C4-2B (cell line): Measurements from ENCODE around the gene ZNF467.

ENCODE experiments used
- H3K27ac ChIP-seq: fragments of 450-650 bp; 2 replicates; pipeline ENCODE4 v1.5.1; 2017
- CTCF ChIP-seq: fragments of 450-650 bp; conservative IDR thresholded peaks from 2 replicates; pipeline ENCODE4 v1.5.1; 2017; ENCODE audit warnings: mild to moderate bottlenecking
- ZFX ChIP-seq: fragments of 450-650 bp; IDR thresholded peaks from 2 replicates; pipeline ENCODE4 v1.6.1; 2017

The ZNF467 gene

GRCh38 chr7:149804106-149804505, 30.7 kb upstream of the ZNF467 start:
- TF ChIP-seq CTCF (no peak), ZFX (no peak)
- no peak overlapping the region for H3K27ac ChIP-seq

- no peak overlapping the region for H3K27ac ChIP-seq
- no peak for TF ChIP-seq ZFX
- TF ChIP-seq CTCF: no peak
These were observed 30.2 kb upstream of the ZNF467 start for GRCh38 chr7:149803551-149804074.

DNA sequence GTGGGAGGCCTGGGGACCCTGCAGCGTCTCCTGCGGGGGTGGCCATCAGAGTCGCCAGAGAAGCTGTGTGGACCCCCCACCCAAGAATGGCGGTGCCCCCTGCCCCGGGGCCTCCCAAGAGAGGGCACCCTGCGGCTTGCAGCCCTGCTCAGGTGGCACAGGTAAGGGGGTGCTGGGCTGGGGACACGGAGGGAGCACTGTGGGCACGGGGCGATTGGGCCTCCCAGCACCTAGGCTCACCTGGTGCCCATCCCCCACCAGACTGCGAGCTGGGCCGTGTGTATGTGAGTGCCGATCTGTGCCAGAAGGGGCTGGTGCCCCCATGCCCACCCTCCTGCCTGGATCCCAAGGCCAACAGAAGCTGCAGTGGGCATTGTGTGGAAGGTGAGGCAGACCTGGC, 29.6 kb upstream of the ZNF467 start:
- no peak overlapping the region for H3K27ac ChIP-seq
- TF ChIP-seq CTCF (no peak), ZFX (no peak)

GRCh38 chr7:149801816-149802215, 28.4 kb upstream of the ZNF467 start:
- H3K27ac ChIP-seq: no peak overlapping the region
- TF ChIP-seq ZFX: peak; percentile 8; the same call in 1 of the 2 replicates
- TF ChIP-seq CTCF: no peak

DNA sequence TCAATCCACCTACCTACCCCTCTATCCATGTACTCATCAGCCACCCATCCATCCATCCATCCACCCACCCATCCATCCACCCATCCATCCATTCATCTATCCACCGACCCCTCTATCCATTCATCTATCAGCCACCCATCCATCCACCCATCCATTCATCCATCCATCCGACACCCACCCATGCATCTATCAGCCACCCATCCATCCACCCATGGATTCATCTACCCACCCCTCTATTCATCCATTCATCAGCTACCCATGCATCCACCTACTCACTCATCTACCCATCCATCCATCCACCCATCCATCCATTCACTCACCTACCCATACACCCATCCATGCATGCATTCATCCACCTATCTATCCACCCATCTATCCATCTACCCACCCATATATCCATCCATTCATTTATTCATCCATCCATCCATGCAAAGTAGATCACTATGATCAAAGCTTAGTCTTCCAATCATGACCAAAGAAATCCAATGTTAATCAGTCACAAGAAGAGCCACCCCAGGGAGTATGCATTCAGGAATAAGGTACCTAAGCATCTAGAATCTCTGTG, 27.7 kb upstream of the ZNF467 start:
- TF ChIP-seq ZFX (no peak), CTCF (no peak)
- no peak overlapping the region for H3K27ac ChIP-seq

- TF ChIP-seq ZFX (no peak), CTCF (no peak; the same call in 1 of the 2 replicates)
- no peak overlapping the region for H3K27ac ChIP-seq
These were observed 26.8 kb upstream of the ZNF467 start for GRCh38 chr7:149800169-149800555.

DNA sequence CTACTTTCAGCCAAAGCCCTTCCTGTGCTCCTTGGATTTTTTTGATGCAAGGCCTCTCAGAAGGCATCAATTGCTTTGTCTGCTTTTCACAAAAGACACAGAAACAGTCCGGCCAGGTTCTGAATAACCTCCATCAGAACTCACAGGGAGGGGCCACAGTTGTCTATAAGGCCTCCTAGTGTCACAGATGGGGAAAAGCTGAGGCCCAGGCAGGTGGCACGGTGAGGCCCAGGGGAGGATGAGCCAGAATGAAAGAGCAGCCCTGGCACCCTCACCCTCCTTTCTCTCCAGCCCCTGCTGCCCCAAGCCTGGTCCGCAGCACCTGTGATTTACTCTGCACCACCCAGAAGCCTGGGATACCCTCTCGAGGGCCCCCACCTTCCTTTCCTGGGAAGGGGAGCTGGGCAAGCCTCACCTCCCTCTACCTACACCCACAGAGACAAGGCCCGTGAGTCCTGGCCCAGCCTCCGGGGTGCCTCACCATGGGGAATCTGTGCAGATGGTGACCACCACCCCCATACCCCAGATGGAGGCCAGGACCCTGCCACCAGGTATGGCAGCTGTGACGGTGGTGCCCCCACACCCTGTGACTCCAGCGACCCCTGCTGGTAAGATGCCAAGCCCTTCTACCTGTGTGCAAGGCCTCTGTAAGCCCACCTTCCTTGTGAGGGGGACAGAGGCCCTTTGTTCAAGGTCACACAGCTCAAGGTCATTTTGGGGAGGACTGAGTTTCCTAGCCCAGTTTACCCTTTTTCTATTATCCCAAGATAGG, 26.2 kb upstream of the ZNF467 start:
- TF ChIP-seq ZFX: no peak
- no peak; the same call in 1 of the 2 replicates for TF ChIP-seq CTCF
- H3K27ac ChIP-seq: no peak overlapping the region
